Stomach (tissue), 4 donors: ENCODE measurements around the gene ALG14.

ENCODE experiments used
- CTCF ChIP-seq, 7 experiments: fragments of 450-650 bp in 4 of 7; fragments of 200-600 bp in 3 of 7; sonication (generic) in 3 of 7; IDR thresholded peaks; one replicate each; pipeline ENCODE4 v1.5.1; 2016 to 2019; ENCODE audit warnings: antibody characterized with exemption in 7 of 7, control low read depth in 2 of 7, mild to moderate bottlenecking in 1 of 7
- POLR2A ChIP-seq, 4 donors: fragments of 450-650 bp; IDR thresholded peaks; one replicate each; pipeline ENCODE4 v1.6.1; 2016; ENCODE audit warnings: antibody characterized with exemption in 4 of 4, control low read depth in 2 of 4, mild to moderate bottlenecking in 1 of 4, moderate library complexity in 1 of 4

- no peak for TF ChIP-seq POLR2A (IDR thresholded peaks at IDR 0.05)
- no peak for TF ChIP-seq CTCF (IDR thresholded peaks at IDR 0.05)
Observed at GRCh38 chr1:95080879-95081278, 8.1 kb upstream of the ALG14 start.
